Aorta (tissue), 5 donors: ENCODE results near the gene TVP23C. TPM values are rescaled to one million over a fixed set of nuclear protein-coding genes. Genes with fewer than 3 reads are reported as not detected.

Experiments used
- ATAC-seq: fragments of 200-7000 bp; cut with Tn5 transposase; one replicate; pipeline ENCODE4 v1.9.1; 2022; ENCODE audit warnings: moderate library complexity; ENCODE audit not compliant: low FRiP score
- DNase-seq, 2 donors: peaks; one replicate each; pipeline ENCODE4 v3.0.0-alpha.2; 2020
- H3K27ac ChIP-seq, 2 donors: one replicate each; pipeline ENCODE4 v1.5.1; 2013; ENCODE audit warnings: low read length in 2 of 2, mild to moderate bottlenecking in 2 of 2, moderate library complexity in 2 of 2, control low read depth in 1 of 2, inconsistent platforms in 1 of 2, low read depth in 1 of 2
- H3K27me3 ChIP-seq, 2 donors: one replicate each; pipeline ENCODE4 v1.6.1; 2013; ENCODE audit warnings: control low read depth in 1 of 2, low read length in 1 of 2, mild to moderate bottlenecking in 1 of 2, moderate library complexity in 1 of 2; ENCODE audit not compliant: insufficient read depth in 2 of 2, control insufficient read depth in 1 of 2
- H3K36me3 ChIP-seq, 2 donors: one replicate each; pipeline ENCODE4 v1.6.1; 2013; ENCODE audit warnings: control low read depth in 1 of 2, low read length in 1 of 2, mild to moderate bottlenecking in 1 of 2; ENCODE audit not compliant: insufficient read depth in 2 of 2, control insufficient read depth in 1 of 2
- H3K4me1 ChIP-seq, 2 donors: one replicate each; pipeline ENCODE4 v1.6.1; 2013; ENCODE audit warnings: low read length in 2 of 2, control low read depth in 1 of 2, mild to moderate bottlenecking in 1 of 2, moderate library complexity in 1 of 2; ENCODE audit not compliant: insufficient read depth in 2 of 2, control insufficient read depth in 1 of 2
- H3K4me3 ChIP-seq, 2 donors: one replicate each; pipeline ENCODE4 v1.5.1; 2013; ENCODE audit warnings: low read length in 2 of 2, control low read depth in 1 of 2, mild to moderate bottlenecking in 1 of 2
- H3K9me3 ChIP-seq: one replicate; pipeline ENCODE4 v1.6.1; 2013; ENCODE audit warnings: mild to moderate bottlenecking, low read length; ENCODE audit not compliant: control insufficient read depth
- WGBS, 2 donors: extraction: QIAGEN DNeasy Blood & Tissue Kit; methylation state at CpG; one replicate each; pipeline ENCODE4 v1.1.7; 2013; 5-methylcytosine and 5-hydroxymethylcytosine counted together
- intact Hi-C, 2 donors: fragments of 100-400 bp; cut with DNase I; formaldehyde crosslinking; loops; one replicate each; pipeline versions ENCODE4 v1.14.2 to v1.15.0; 2022
- polyA plus RNA-seq, 2 donors: library from polyadenylated mRNA; stranded (reverse); fragments of 200-250 nt; gene quantifications; one replicate each; pipeline ENCODE4 v1.2.3, GENCODE V29; 2013
- total RNA-seq, 2 donors: library from RNA; stranded (reverse); fragmentation: NEBNext Ultra II Directional; extraction: Animal tissue kit (Norgen Biotek cat#: 25700); gene quantifications; one replicate each; pipeline ENCODE4 v1.2.1, GENCODE V29; 2021
- donor health status: healthy with polysubstance abuse.
- donor health status: Bipolar disorder and iron deficiency.
- donor health status: DM: no; HTN: no; CAD: no.
- donor health status: DM: no; HTN: no; CAD: no.
- donor health status: DM: yes; HTN: yes; CAD: no.

Gene TVP23C
- total and polyA plus RNA-seq, 4 donors, result 2.4 to 39.4 (median 20.9) TPM

GRCh38 chr17:15465045-15465701 lies 98.1 kb downstream of the TVP23C start:
- WGBS, 2 donors, result 82 to 96% methylated on average over 2 of the region's 2 CpGs
- intact Hi-C loops, result no loop called here

GRCh38 chr17:15464231-15464985 lies 98.9 kb downstream of the TVP23C start:
- Histone ChIP-seq H3K4me1 (no peaks in the 10 kb centered on the region), H3K4me3 (no peak overlapping the region), H3K27me3 (no peaks in the 10 kb centered on the region), H3K27ac (peak overlapping the region in 1 of 2 donors; percentile 8), H3K36me3 (no peaks in the 10 kb centered on the region), H3K9me3 (no peaks in the 10 kb centered on the region)
- intact Hi-C loops, result no loop called here
- 17 to 27% methylated on average over 11 of the region's 11 CpGs for WGBS, 2 donors
- no peak for DNase-seq
- ATAC-seq, result peak; percentile 63

More at GRCh38 chr17:15465045-15465701, 98.1 kb downstream of the TVP23C start:
- Histone ChIP-seq H3K4me1 (no peaks in the 10 kb centered on the region), H3K9me3 (no peaks in the 10 kb centered on the region), H3K36me3 (no peaks in the 10 kb centered on the region), H3K27ac (no peak overlapping the region), H3K27me3 (no peaks in the 10 kb centered on the region), H3K4me3 (no peak overlapping the region)
- ATAC-seq, result no peak
- no peak for DNase-seq

GRCh38 chr17:15462976-15463772 lies 100.1 kb downstream of the TVP23C start:
- H3K4me1 ChIP-seq, result peaks cover 0 to 1% of the 10 kb centered on the region in 2 donors
- ATAC-seq (peak; percentile 72), DNase-seq (peak; percentile 73 to 78)
- no peaks in the 10 kb centered on the region for H3K9me3 ChIP-seq
- 6 to 10% methylated on average over 11 of the region's 11 CpGs for WGBS, 2 donors
- no peak overlapping the region for H3K4me3 ChIP-seq
- no peaks in the 10 kb centered on the region for H3K36me3 ChIP-seq
- peak overlapping the region in 1 of 2 donors; percentile 92 for H3K27ac ChIP-seq
- H3K27me3 ChIP-seq, result no peaks in the 10 kb centered on the region
- intact Hi-C loops, result loop anchor here in 1 of 2 donors (2.0 kb wide), 2 partner anchors 40 to 202 kb away; no protein-coding TSS in a partner anchor

GRCh38 chr17:15457723-15458094 lies 105.6 kb downstream of the TVP23C start:
- Histone ChIP-seq H3K36me3 (no peaks in the 10 kb centered on the region), H3K27ac (peak overlapping the region; percentile 31 to 83), H3K27me3 (no peaks in the 10 kb centered on the region), H3K4me1 (peaks cover 0 to 5% of the 10 kb centered on the region in 2 donors), H3K4me3 (no peak overlapping the region), H3K9me3 (peaks cover 1% of the 10 kb centered on the region)
- ATAC-seq (peak; percentile 54), DNase-seq (no peak)
- WGBS, 2 donors, result 24 to 25% methylated on average over 7 of the region's 7 CpGs
- intact Hi-C loops, result loop anchor here in 1 of 2 donors (5.0 kb wide), 1 partner anchor 45 kb away; no protein-coding TSS in a partner anchor

GRCh38 chr17:15456972-15457722 lies 106.1 kb downstream of the TVP23C start:
- ATAC-seq (peak; percentile 78), DNase-seq (peak; percentile 71 to 79)
- intact Hi-C loops, result loop anchor here in 1 of 2 donors (5.0 kb wide), 1 partner anchor 45 kb away; no protein-coding TSS in a partner anchor
- Histone ChIP-seq H3K9me3 (peaks cover 1% of the 10 kb centered on the region), H3K4me3 (no peak overlapping the region), H3K27ac (peak overlapping the region; percentile 31 to 83), H3K4me1 (peaks cover 0 to 5% of the 10 kb centered on the region in 2 donors), H3K27me3 (no peaks in the 10 kb centered on the region), H3K36me3 (peaks cover 0 to 2% of the 10 kb centered on the region in 2 donors)
- 17 to 21% methylated on average over 16 of the region's 16 CpGs for WGBS, 2 donors

GRCh38 chr17:15456496-15456895 lies 106.8 kb downstream of the TVP23C start:
- 66 to 70% methylated on average over 6 of the region's 6 CpGs for WGBS, 2 donors
- ATAC-seq (peak; percentile 11), DNase-seq (no peak)
- peaks cover 0 to 2% of the 10 kb centered on the region in 2 donors for H3K36me3 ChIP-seq
- peak overlapping the region in 1 of 2 donors; percentile 60 for H3K27ac ChIP-seq
- no peaks in the 10 kb centered on the region for H3K27me3 ChIP-seq
- H3K4me3 ChIP-seq, result no peak overlapping the region
- intact Hi-C loops, result loop anchor here in 1 of 2 donors (5.0 kb wide), 1 partner anchor 44 kb away; no protein-coding TSS in a partner anchor
- peaks cover 0 to 5% of the 10 kb centered on the region in 2 donors for H3K4me1 ChIP-seq
- peaks cover 1% of the 10 kb centered on the region for H3K9me3 ChIP-seq

GRCh38 chr17:15454346-15454745 lies 108.9 kb downstream of the TVP23C start:
- no peaks in the 10 kb centered on the region for H3K27me3 ChIP-seq
- peaks cover 1% of the 10 kb centered on the region for H3K9me3 ChIP-seq
- ATAC-seq (no peak), DNase-seq (no peak)
- H3K4me1 ChIP-seq, result peaks cover 0 to 5% of the 10 kb centered on the region in 2 donors
- no peak overlapping the region for H3K27ac ChIP-seq
- H3K4me3 ChIP-seq, result no peak overlapping the region
- intact Hi-C loops, result no loop called here
- peaks cover 0 to 2% of the 10 kb centered on the region in 2 donors for H3K36me3 ChIP-seq
- WGBS, 2 donors, result 74 to 78% methylated on average over 5 of the region's 5 CpGs

GRCh38 chr17:15453782-15454181 lies 109.5 kb downstream of the TVP23C start:
- Histone ChIP-seq H3K27ac (no peak overlapping the region), H3K4me1 (peaks cover 0 to 5% of the 10 kb centered on the region in 2 donors), H3K4me3 (no peak overlapping the region), H3K27me3 (no peaks in the 10 kb centered on the region), H3K36me3 (peaks cover 0 to 2% of the 10 kb centered on the region in 2 donors), H3K9me3 (peaks cover 1% of the 10 kb centered on the region)
- DNase-seq, result no peak
- 67 to 75% methylated on average over 3 of the region's 3 CpGs for WGBS, 2 donors
- no peak for ATAC-seq
- intact Hi-C loops, result no loop called here
